Inferior parietal cortex (tissue), 1 donor: ENCODE data around the gene ATP5PD.
"Not testable (repeated sequence)": the region's sequence is repeated elsewhere in the genome, so short reads cannot be mapped to it uniquely, and the experiment has no call there.

Experiments used
- DNase-seq: peaks from one replicate; pipeline ENCODE4 v3.0.0-alpha.2; 2016; ENCODE audit errors: extremely low spot score

ATP5PD gene

GRCh38 chr17:75077496-75078283 lies 30.9 kb upstream of the ATP5PD start:
- peak; percentile 33 for DNase-seq

- DNase-seq = no peak
Observed at GRCh38 chr17:75077072-75077495, 30.3 kb upstream of the ATP5PD start.

DNA sequence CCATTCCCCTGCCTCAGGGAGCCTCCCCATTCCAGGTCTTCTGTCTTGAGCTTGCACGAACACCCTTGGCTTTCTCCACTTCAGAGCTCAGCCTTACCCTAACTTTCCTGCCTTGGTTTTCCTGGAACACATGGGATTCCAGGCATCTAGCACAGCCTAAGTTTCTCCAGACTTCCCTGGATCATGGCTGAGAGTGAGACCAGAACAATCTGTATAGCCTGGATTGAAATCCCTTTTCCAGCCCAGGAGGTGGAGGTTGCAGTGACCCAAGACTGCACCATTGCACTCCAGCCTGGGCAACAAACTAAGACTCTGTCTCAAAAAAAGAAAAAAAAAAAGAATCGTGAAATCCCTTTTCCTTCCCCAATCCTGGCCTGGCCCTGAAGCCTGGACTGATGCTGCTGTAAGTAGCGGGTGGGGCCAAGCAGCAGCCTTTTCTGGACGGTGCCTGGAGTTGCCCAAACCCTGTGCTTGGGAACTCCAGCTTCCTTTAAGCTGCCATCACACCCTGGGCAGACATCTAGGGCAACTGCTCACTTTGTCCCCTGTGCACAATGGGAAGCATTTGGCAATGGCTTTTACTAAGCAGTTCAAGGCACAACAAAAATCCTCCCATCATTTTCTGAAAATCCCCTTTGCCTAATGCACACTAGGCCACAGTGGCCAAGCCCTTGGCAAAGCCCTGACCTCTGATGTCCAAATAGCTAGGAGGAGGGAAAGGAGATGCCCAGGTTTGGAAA lies 29.0 kb upstream of the ATP5PD start:
- DNase-seq = no peak

GRCh38 chr17:75074532-75074931 lies 27.8 kb upstream of the ATP5PD start:
- no peak for DNase-seq

GRCh38 chr17:75073618-75074047 lies 26.9 kb upstream of the ATP5PD start:
- no peak for DNase-seq

- not testable (repeated sequence) for DNase-seq
Observed at GRCh38 chr17:75072909-75073308, 26.1 kb upstream of the ATP5PD start.

DNA sequence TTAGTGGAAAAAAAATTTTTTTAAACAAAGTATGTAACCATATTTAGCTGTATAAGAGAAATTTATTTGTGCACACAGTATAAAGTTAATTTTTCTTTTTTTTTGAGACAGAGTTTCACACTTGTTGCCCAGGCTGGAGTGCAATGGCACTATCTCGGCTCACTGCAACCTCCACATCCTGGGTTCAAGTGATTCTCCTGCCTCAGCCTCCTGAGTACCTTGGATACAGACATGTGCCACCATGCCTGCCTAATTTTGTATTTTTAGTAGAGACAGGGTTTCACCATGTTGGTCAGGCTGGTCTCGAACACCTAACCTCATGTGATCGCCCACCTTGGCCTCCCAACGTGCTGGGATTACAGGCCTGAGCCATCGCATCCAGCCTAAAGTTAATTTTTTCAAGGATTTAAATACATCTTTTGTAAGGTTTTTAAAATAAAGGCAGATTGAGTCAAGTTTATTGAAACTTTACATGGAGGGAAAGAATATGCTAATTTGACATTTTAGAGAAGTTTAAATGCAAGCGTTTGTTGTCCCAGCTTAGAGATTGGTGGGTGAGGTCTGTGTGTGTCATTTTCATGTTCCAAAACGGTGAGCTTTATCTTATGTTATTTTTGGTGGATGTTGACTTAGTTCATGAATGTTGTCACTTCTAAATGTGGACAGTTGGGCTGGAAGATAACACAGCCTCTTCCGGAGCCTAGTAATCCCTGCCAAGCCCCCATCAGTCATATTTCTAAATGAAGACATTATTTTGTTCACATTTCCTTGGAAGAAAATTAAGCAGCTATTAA lies 24.9 kb upstream of the ATP5PD start:
- not testable (repeated sequence) for DNase-seq

- DNase-seq = no peak
Observed at GRCh38 chr17:75069783-75070182, 23.0 kb upstream of the ATP5PD start.

GRCh38 chr17:75068750-75069149 lies 22.0 kb upstream of the ATP5PD start:
- DNase-seq = no peak

- no peak for DNase-seq
Observed at GRCh38 chr17:75067856-75068255, 21.1 kb upstream of the ATP5PD start.

- no peak for DNase-seq
Observed at GRCh38 chr17:75065562-75066151, 18.9 kb upstream of the ATP5PD start.

- DNase-seq = no peak
Observed at GRCh38 chr17:75064867-75065561, 18.2 kb upstream of the ATP5PD start.

GRCh38 chr17:75064460-75064859 lies 17.7 kb upstream of the ATP5PD start:
- DNase-seq = no peak

DNA sequence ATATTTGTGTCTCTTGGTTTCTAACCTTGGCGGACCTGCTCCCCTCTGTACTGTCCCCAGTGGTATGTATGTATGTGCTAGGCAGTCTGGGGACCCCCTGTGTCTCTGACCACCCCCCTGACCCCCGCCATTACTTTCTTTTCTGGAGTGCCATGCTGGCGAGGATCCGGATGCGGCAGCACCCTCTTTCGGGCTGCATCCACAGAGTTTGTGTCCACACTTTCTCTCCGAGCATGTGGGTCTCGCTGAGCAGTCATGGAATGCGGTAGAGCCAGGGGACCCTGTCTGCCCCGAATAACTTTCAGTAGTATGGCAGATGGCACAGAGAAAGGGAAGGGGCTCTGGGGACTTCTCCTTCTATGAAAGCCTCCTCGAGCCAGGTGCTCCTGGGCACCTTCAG lies 17.3 kb upstream of the ATP5PD start:
- no peak for DNase-seq

DNA sequence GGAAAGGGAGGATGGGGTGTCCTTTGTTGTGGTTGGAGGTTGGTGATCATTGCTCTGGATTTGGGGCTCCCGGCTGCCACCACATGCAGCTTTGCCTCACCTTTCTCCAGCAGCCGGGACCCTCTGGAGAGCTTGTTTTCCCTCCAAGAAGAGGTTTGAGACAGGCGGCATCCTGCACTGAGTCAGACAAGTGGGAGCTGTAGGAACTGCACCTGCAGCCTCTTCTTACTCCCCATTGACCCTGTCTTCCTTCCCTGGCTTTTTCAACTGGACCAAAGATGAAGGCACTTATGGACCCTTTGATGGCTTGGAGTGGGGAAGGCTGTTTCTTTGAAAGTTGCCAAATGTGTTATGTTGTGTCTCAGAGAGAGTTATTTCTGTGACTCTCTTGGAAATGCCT lies 16.9 kb upstream of the ATP5PD start:
- no peak for DNase-seq

DNA sequence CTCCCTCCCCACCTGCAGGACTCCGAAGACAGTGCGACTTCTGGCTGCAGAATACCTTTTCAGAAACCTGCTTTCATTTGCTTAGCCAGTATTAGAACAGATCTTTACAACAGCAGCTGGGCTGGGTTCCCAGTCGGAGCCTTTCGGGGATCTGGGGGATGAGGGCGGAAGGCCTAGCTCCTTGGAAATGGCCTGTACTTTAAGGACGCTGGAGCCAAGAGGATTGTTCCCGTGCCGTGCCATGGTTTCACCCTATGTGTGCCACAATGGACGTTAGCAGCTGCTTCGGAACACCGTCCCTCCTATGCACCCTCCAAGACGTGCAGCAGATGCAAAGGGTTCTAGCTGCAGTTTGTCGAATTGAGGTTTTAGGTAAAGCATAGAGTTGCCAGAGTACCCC lies 16.4 kb upstream of the ATP5PD start:
- DNase-seq = no peak

DNA sequence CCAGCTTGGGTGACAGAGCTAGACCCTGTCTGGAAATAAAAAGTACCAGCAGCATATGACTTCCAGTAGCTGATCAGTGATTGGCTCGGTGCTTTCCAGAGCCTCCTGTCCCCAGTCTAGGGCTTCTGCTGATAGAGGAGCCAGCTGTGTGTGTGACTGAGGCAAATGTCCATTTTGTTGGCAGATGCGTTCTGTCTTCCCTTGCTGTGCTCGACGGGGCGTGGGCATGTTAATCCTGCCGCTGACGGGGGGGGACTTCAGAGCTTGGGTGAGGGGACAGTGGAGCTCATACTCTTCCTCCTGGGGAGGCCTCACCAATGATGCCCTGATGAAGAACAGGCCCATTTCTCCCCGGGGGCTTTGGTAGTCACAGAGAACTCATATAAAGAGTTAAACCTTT lies 14.8 kb upstream of the ATP5PD start:
- DNase-seq = no peak

DNA sequence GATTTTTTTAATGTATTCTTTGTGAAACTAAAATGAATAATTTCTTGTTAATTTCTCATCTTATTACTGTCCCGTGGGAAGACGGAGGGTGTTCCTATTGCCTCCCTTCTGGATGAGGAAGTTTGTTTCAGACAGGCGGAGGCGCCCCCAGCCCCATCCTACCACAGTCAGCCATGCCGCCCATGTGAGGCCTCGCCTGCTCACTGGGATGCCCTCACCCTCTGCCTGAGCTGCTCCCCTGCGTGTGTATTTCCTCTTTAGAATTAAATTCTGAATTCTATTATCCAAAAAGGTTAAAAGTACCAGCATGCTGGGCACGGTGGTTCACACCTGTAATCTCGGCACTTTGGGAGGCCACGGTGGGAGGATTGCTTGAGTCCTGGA lies 14.3 kb upstream of the ATP5PD start:
- DNase-seq = no peak

DNA sequence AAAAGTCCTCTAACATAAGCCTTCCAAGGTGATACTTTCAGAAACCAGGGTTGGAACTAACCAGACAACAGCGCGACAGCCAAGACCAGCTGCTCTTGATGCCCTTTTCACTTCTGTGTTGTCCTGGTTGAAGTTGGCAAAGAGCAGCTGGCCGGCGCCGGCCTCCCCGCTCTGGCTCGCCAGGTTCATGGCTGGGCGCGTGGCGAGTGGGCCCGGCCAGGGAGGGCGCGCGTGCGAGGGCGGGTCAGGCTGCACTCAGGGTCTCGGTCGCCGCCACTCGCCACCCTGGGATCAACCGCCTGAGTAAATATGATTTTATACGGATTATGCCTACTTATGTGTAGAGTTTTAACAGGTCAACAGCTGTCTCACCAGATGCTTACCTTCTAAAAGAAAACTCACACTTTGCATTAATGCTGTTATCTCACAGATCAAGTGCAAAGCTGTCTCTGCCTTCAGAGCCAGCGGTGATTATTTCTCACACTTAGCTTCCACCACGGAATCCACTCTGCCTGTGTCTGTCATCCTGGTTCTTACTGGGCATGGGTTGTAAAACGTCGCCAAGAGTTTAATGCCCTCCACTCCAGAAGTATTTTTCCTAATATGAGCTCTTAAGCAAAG lies 13.8 kb upstream of the ATP5PD start:
- no peak for DNase-seq

GRCh38 chr17:75059369-75060345 lies 12.9 kb upstream of the ATP5PD start:
- DNase-seq = peak; percentile 80
